ENCODE measurements around the gene MYBPC3. TPM values are rescaled to one million over a fixed set of nuclear protein-coding genes. Genes with fewer than 3 reads are reported as not detected.

The MYBPC3 gene
- total RNA-seq, 1 donor from 2014 or later = not detected

GRCh38 chr11:47391711-47392432, 39.4 kb upstream of the MYBPC3 start:
- no peak overlapping the region for H3K4me2 ChIP-seq (ENCODE audit: low read length)
- no peak for DNase-seq (ENCODE audit: low read depth)
- H3K9me3 Mint-ChIP-seq (ENCODE audit: unreplicated experiment) = no peaks in the 10 kb centered on the region
- TF ChIP-seq CTCF (IDR thresholded peaks at IDR 0.05; ENCODE audit: insufficient read depth, low read depth, low read length) = no peak
- no peak for TF ChIP-seq EZH2 (IDR thresholded peaks at IDR 0.05; ENCODE audit: insufficient read depth, low read length)
- no peaks in the 10 kb centered on the region for H3K36me3 Mint-ChIP-seq (ENCODE audit: low read depth, unreplicated experiment)
- no peak for FAIRE-seq
- H3K27me3 ChIP-seq (ENCODE audit: insufficient read depth, low read length) = no peaks in the 10 kb centered on the region
- H2AFZ ChIP-seq (ENCODE audit: low read depth, low read length) = no peak overlapping the region
- no peak overlapping the region for H3K9ac ChIP-seq (ENCODE audit: low read length)
- no peak overlapping the region for H3K27ac ChIP-seq (ENCODE audit: low read depth, low read length)
- H3K4me1 Mint-ChIP-seq (ENCODE audit: low read depth, unreplicated experiment) = peaks cover 17% of the 10 kb centered on the region
- no peaks in the 10 kb centered on the region for H3K79me2 ChIP-seq (ENCODE audit: insufficient read depth, low read length)
- no peaks in the 10 kb centered on the region for H3K9me3 ChIP-seq (ENCODE audit: insufficient read depth, low read depth, low read length)
- H3K36me3 ChIP-seq (ENCODE audit: insufficient read depth, low read length) = no peaks in the 10 kb centered on the region
- H3K4me3 Mint-ChIP-seq (ENCODE audit: unreplicated experiment) = no peak overlapping the region
- peak overlapping the region; percentile 34 for H3K27ac Mint-ChIP-seq (ENCODE audit: unreplicated experiment)
- H3K4me3 ChIP-seq (ENCODE audit: insufficient read depth, low read depth, low read length) = no peak overlapping the region
- H3K4me1 ChIP-seq (ENCODE audit: insufficient read depth, low read length) = peaks cover 6% of the 10 kb centered on the region
- H3K27me3 Mint-ChIP-seq (ENCODE audit: low read depth, unreplicated experiment) = no peaks in the 10 kb centered on the region
- H4K20me1 ChIP-seq (ENCODE audit: insufficient read depth, low read length) = no peaks in the 10 kb centered on the region

- Histone ChIP-seq H3K79me2 (ENCODE audit: insufficient read depth, low read length) (no peaks in the 10 kb centered on the region), H3K27ac (ENCODE audit: low read depth, low read length) (no peak overlapping the region), H3K9me3 (ENCODE audit: insufficient read depth, low read depth, low read length) (no peaks in the 10 kb centered on the region), H3K4me2 (ENCODE audit: low read length) (no peak overlapping the region), H3K4me1 (ENCODE audit: insufficient read depth, low read length) (peaks cover 6% of the 10 kb centered on the region), H4K20me1 (ENCODE audit: insufficient read depth, low read length) (no peaks in the 10 kb centered on the region), H3K36me3 (ENCODE audit: insufficient read depth, low read length) (no peaks in the 10 kb centered on the region), H3K9ac (ENCODE audit: low read length) (no peak overlapping the region), H3K4me3 (ENCODE audit: insufficient read depth, low read depth, low read length) (no peak overlapping the region), H2AFZ (ENCODE audit: low read depth, low read length) (no peak overlapping the region), H3K27me3 (ENCODE audit: insufficient read depth, low read length) (no peaks in the 10 kb centered on the region)
- DNase-seq (ENCODE audit: low read depth) (no peak), FAIRE-seq (no peak)
- no peaks in the 10 kb centered on the region for H3K9me3 Mint-ChIP-seq (ENCODE audit: unreplicated experiment)
- no peaks in the 10 kb centered on the region for H3K36me3 Mint-ChIP-seq (ENCODE audit: low read depth, unreplicated experiment)
- no peaks in the 10 kb centered on the region for H3K27me3 Mint-ChIP-seq (ENCODE audit: low read depth, unreplicated experiment)
- peaks cover 17% of the 10 kb centered on the region for H3K4me1 Mint-ChIP-seq (ENCODE audit: low read depth, unreplicated experiment)
- H3K4me3 Mint-ChIP-seq (ENCODE audit: unreplicated experiment) = no peak overlapping the region
- H3K27ac Mint-ChIP-seq (ENCODE audit: unreplicated experiment) = peak overlapping the region; percentile 75
- TF ChIP-seq CTCF (IDR thresholded peaks at IDR 0.05; ENCODE audit: insufficient read depth, low read depth, low read length) (no peak), EZH2 (IDR thresholded peaks at IDR 0.05; ENCODE audit: insufficient read depth, low read length) (no peak)
These were observed 38.6 kb upstream of the MYBPC3 start for GRCh38 chr11:47391077-47391583.

- Histone ChIP-seq H3K9me3 (ENCODE audit: insufficient read depth, low read depth, low read length) (no peaks in the 10 kb centered on the region), H3K36me3 (ENCODE audit: insufficient read depth, low read length) (no peaks in the 10 kb centered on the region), H3K9ac (ENCODE audit: low read length) (no peak overlapping the region), H3K79me2 (ENCODE audit: insufficient read depth, low read length) (no peaks in the 10 kb centered on the region), H3K4me3 (ENCODE audit: insufficient read depth, low read depth, low read length) (no peak overlapping the region), H4K20me1 (ENCODE audit: insufficient read depth, low read length) (no peaks in the 10 kb centered on the region), H2AFZ (ENCODE audit: low read depth, low read length) (no peak overlapping the region), H3K4me2 (ENCODE audit: low read length) (no peak overlapping the region), H3K4me1 (ENCODE audit: insufficient read depth, low read length) (peaks cover 6% of the 10 kb centered on the region), H3K27me3 (ENCODE audit: insufficient read depth, low read length) (no peaks in the 10 kb centered on the region), H3K27ac (ENCODE audit: low read depth, low read length) (no peak overlapping the region)
- Mint-ChIP-seq H3K27ac (ENCODE audit: unreplicated experiment) (no peak overlapping the region), H3K27me3 (ENCODE audit: low read depth, unreplicated experiment) (no peaks in the 10 kb centered on the region), H3K4me1 (ENCODE audit: low read depth, unreplicated experiment) (peaks cover 17% of the 10 kb centered on the region), H3K36me3 (ENCODE audit: low read depth, unreplicated experiment) (no peaks in the 10 kb centered on the region), H3K4me3 (ENCODE audit: unreplicated experiment) (no peak overlapping the region), H3K9me3 (ENCODE audit: unreplicated experiment) (no peaks in the 10 kb centered on the region)
- FAIRE-seq = no peak
- DNase-seq (ENCODE audit: low read depth) = no peak
- TF ChIP-seq CTCF (IDR thresholded peaks at IDR 0.05; ENCODE audit: insufficient read depth, low read depth, low read length) (no peak), EZH2 (IDR thresholded peaks at IDR 0.05; ENCODE audit: insufficient read depth, low read length) (no peak)
These were observed 37.9 kb upstream of the MYBPC3 start for GRCh38 chr11:47390422-47390760.
